ENCODE results near the gene FBXW4. TPM values are rescaled to one million over a fixed set of nuclear protein-coding genes. Genes with fewer than 3 reads are reported as not detected.

The FBXW4 gene
- total RNA-seq, 1 experiment from 2014 or later = 5.8 TPM

DNA sequence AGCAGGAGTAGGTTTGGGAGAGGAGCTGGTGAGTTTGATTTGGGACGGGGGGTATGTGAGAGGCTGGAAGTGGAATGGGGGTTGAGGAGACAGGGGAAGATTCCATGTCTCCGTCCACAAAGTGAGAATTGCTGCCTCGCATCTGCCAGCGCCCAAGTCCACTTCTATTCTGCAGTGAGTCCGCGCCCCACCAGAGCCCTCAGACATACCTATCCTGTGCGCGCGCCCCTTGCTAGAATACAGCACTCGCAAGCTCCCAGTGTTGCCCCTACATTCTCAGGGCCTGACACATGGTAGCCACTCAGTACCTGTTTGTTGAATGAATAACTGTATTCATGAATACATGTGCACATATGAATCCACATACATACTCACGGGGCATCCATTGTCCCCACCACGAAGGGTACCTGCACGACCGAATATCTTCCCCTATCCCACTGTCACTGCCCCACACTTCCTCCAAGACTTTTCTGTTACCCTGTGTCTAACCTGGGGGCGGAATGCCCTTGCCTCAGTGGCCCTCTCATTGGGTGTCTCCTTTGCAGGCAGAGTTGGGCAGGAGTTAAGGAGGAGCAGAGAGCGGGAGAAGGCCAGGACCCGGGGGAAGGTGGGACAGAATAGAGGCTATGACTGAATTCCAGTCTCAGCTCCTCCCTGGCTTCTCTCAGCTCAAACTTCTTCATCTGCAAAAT is 126.8 kb downstream of the FBXW4 start:
- no peak for DNase-seq (ENCODE audit: low read depth)

DNA sequence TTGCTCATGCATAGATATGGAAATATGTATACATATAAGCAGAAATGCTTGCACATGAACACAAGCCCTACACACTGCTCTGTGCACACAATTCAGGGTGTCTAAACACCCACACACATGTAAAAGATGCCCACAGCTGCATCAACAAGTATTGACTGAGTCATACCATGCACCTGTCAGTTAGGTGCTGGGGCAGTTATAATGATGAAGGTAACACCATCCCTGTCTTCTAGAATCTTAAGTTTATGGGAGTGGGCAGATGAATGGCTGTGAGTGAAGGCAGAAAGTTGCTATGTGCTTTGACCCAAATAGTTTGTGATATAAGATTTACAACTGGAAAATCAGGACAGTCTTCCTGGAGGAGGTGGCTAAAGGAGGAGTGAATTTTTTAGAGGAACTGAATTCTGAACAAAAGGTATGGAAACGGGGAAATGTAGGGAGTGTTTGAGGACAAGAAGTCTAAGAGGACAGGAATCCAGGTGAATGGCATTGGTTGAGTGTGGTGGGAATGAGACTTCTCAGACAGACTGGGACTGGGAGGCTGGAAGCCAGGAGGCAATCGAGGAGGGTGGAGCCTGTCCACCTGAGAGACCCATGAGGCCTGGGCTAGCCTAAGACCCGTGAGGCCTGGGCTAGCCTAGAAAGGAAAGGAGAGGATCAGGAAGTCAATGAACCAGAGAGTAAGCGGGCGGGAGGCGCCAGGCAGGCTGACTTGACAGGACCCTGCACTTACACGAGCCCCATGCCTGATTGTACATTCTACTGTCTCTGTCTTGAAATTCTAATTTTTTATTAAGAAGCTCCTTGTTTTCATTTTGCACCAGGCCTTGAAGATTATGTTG is 127.6 kb downstream of the FBXW4 start:
- DNase-seq (ENCODE audit: low read depth) = no peak

GRCh38 chr10:101566333-101567164 is 128.4 kb downstream of the FBXW4 start:
- DNase-seq (ENCODE audit: low read depth) = peak; percentile 25

- DNase-seq (ENCODE audit: low read depth) = no peak
Observed at GRCh38 chr10:101565936-101566332, 129.0 kb downstream of the FBXW4 start.

DNA sequence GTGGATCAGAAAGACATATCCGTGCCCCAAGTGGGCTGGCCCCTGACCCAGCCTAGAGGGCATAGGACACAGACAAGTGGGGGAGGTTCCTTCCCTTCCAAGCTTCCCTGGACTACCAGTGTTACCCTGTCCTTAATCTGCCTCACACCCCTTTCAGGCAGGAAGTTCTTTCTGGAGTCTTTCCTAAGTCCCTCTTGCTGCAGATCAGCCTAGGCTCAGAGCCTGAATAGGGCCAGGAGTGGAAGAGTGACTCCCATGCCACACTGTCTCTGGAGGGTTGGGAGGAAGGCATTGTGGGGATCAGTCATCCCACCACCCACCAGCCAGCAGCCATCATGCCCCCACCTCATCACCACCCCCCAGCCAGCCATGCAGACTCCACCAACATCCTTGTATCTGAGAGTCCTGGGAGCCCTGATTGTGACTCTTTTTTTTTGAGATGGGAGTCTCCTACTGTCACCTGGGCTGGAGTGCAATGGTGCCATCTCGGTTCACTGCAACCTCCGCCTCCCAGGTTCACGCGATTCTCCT is 129.5 kb downstream of the FBXW4 start:
- DNase-seq (ENCODE audit: low read depth) = no peak

- no peak for DNase-seq (ENCODE audit: low read depth)
Observed at GRCh38 chr10:101564490-101564991, 130.4 kb downstream of the FBXW4 start.

GRCh38 chr10:101563497-101564040 is 131.4 kb downstream of the FBXW4 start:
- no peak for DNase-seq (ENCODE audit: low read depth)

GRCh38 chr10:101563007-101563406 is 132.0 kb downstream of the FBXW4 start:
- no peak for DNase-seq (ENCODE audit: low read depth)

- DNase-seq (ENCODE audit: low read depth) = no peak
Observed at GRCh38 chr10:101562231-101562630, 132.7 kb downstream of the FBXW4 start.

- no peak for DNase-seq (ENCODE audit: low read depth)
Observed at GRCh38 chr10:101561068-101561915, 133.7 kb downstream of the FBXW4 start.

Other genes starting within 250 kb of the FBXW4 start
- 6.2 and 6.6 TPM in 2 replicates for gene POLL, start 106.9 kb downstream of the FBXW4 start, total RNA-seq (2014; rRNA removed; shearing (Covaris generic))
- gene DPCD, start 106.8 kb downstream of the FBXW4 start, total RNA-seq (2014; rRNA removed; shearing (Covaris generic)) = 65.8 and 69.5 TPM in 2 replicates
- gene FGF8, start 80.9 kb upstream of the FBXW4 start, total RNA-seq (2014; rRNA removed; shearing (Covaris generic)) = not detected in 2 replicates
- 32.3 and 69.6 TPM in 2 replicates for gene NPM3, start 88.3 kb upstream of the FBXW4 start, total RNA-seq (2014; rRNA removed; shearing (Covaris generic))
- gene OGA, start 123.3 kb upstream of the FBXW4 start, total RNA-seq (2014; rRNA removed; shearing (Covaris generic)) = 39.7 and 41.7 TPM in 2 replicates
- gene KCNIP2, start 148.6 kb upstream of the FBXW4 start, total RNA-seq (2014; rRNA removed; shearing (Covaris generic)) = 0.12 and 0.59 TPM in 2 replicates

Data from RPMI7951 (cell line).